GM12864 (cell line): ENCODE measurements around the gene THSD4.
"Not testable (repeated sequence)": the region's sequence is repeated elsewhere in the genome, so short reads cannot be mapped to it uniquely, and the experiment has no call there.

Source experiments
- DNase-seq: peaks from one replicate; pipeline ENCODE4 v3.0.0-alpha.2; 2011; ENCODE audit warnings: low read depth
- H3K4me3 ChIP-seq: 2 replicates; pipeline ENCODE4 v1.5.1; 2011; ENCODE audit warnings: mild to moderate bottlenecking, low read depth, low read length, control low read depth
- CTCF ChIP-seq: IDR thresholded peaks from 2 replicates; pipeline ENCODE4 v1.5.1; 2011; ENCODE audit warnings: low read depth, mild to moderate bottlenecking, moderate library complexity, low read length, control low read depth, inconsistent platforms; ENCODE audit errors: missing control alignments

The THSD4 gene

GRCh38 chr15:71662306-71662705 is 547.0 kb downstream of the THSD4 start:
- no peak for DNase-seq
- TF ChIP-seq CTCF, result no peak
- H3K4me3 ChIP-seq, result no peak overlapping the region

- H3K4me3 ChIP-seq, result no peak overlapping the region
- no peak for DNase-seq
- no peak for TF ChIP-seq CTCF
Observed at GRCh38 chr15:71664622-71665021, 549.4 kb downstream of the THSD4 start.

- TF ChIP-seq CTCF, result no peak
- no peak for DNase-seq
- no peak overlapping the region for H3K4me3 ChIP-seq
Observed at GRCh38 chr15:71666763-71667620, 551.7 kb downstream of the THSD4 start.

DNA sequence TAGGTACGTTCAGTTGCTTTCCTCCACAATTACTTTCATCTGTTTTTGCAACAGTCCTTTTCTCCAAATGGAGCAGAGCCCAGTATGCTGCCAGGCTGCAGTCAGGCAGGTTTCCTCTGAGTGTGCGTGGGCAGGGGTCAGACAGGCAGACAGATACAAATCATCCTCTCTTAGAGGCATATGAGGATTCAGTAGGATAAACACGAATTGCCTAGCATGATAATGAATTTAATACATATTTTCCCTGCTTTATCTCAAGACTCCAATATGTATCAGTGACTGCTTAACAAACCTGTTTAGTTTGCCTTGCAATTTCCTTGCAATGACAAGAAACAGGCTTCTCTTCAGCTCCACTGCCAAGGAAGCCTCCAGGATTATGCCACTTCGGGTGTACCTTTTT is 554.4 kb downstream of the THSD4 start:
- no peak overlapping the region for H3K4me3 ChIP-seq
- DNase-seq, result no peak

DNA sequence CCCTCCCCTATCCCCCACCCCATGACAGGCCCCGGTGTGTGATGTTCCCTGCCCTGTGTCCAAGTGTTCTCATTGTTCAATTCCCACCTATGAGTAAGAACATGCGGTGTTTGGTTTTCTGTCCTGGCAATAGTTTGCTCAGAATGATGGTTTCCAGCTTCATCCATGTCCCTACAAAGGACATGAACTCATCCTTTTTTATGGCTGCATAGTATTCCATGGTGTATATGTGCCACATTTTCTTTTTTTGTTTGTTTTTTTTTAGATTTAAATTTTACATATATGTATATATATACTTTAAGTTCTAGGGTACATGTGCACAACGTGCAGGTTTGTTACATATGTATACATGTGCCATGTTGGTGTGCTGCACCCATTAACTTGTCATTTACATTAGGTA is 555.0 kb downstream of the THSD4 start:
- DNase-seq, H3K4me3 ChIP-seq: not testable (repeated sequence)

More for the DNA sequence above, 554.4 kb downstream of the THSD4 start:
- TF ChIP-seq CTCF, result no peak

DNA sequence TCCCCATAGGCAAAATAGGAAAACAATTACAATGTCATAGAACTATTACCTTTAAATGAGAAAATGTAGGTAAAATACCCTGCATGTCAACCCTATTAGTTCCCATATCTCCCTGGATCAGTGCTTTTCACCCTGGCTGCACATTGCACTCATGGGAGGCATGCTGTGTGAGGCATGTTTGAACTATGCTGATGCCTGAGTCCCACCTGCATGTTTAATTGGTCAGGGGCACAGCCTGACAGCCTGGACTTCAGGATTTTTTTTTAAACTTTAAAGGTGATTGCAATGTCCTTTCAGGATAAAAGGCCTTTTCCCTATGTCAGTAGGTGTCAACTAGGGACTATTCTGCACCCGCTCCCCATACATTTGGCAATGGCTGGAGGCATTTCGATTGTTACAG is 559.1 kb downstream of the THSD4 start:
- TF ChIP-seq CTCF, result no peak
- H3K4me3 ChIP-seq, result no peak overlapping the region
- DNase-seq, result no peak

GRCh38 chr15:71677352-71677751 is 562.1 kb downstream of the THSD4 start:
- H3K4me3 ChIP-seq, result no peak overlapping the region
- TF ChIP-seq CTCF, result no peak
- no peak for DNase-seq
